Choroid plexus epithelial cell (primary cell): ENCODE results near the gene SETD1B.

ENCODE experiments used
- DNase-seq: peaks from one replicate; pipeline ENCODE4 v3.0.0-alpha.2; 2010; ENCODE audit warnings: low read depth
- H3K4me3 ChIP-seq: 2 replicates; pipeline ENCODE4 v1.5.1; 2011; ENCODE audit warnings: low read depth, mild to moderate bottlenecking, control low read depth, low read length, moderate library complexity
- CTCF ChIP-seq: conservative IDR thresholded peaks from 2 replicates; pipeline ENCODE4 v1.5.1; 2011; ENCODE audit warnings: low read depth, mild to moderate bottlenecking, control low read depth, inconsistent platforms, low read length, moderate library complexity

Gene SETD1B

GRCh38 chr12:121797937-121798786, 5.6 kb upstream of the SETD1B start:
- no peak for TF ChIP-seq CTCF
- H3K4me3 ChIP-seq: peak overlapping the region; percentile 11
- DNase-seq: peak; percentile 62

- H3K4me3 ChIP-seq: peak overlapping the region; percentile 63
- no peak for TF ChIP-seq CTCF
- DNase-seq: no peak
Measured at GRCh38 chr12:121798787-121799155, 5.0 kb upstream of the SETD1B start.

- TF ChIP-seq CTCF: no peak
- peak; percentile 91 for DNase-seq
- H3K4me3 ChIP-seq: peak overlapping the region; percentile 63
Measured at GRCh38 chr12:121799156-121799841, 4.5 kb upstream of the SETD1B start.

- peak; percentile 90 for DNase-seq
- TF ChIP-seq CTCF: no peak
- H3K4me3 ChIP-seq: peak overlapping the region; percentile 63
Measured at GRCh38 chr12:121799842-121800693, 3.7 kb upstream of the SETD1B start.

- no peak for TF ChIP-seq CTCF
- DNase-seq: peak; percentile 90
- H3K4me3 ChIP-seq: peak overlapping the region; percentile 63
Measured at GRCh38 chr12:121800694-121801594, 2.9 kb upstream of the SETD1B start.
